ENCODE results near the gene ZBTB24.
A peak's percentile ranks its signal among the peaks of the same experiment; 100 is the strongest.

Gene ZBTB24

DNA sequence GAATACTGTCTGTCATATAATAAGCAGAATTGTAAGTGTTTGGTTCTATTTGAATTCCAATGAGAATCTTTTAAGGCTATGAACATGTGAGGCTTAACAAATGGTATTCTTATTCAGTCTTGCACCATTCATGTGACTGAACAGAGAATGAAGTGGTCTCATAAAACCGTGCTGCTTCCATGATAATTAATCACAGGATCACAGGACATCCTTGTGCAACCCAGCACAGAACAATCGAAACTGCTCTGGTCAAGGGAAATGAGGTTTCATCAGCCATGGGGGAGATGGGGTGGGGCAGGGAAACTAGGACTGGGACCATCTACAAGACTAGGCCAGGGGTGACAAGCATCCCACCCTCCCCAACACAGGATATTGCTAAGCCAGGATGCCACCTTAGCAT is 48.6 kb downstream of the ZBTB24 start:
- TF ChIP-seq, protein P1, sequence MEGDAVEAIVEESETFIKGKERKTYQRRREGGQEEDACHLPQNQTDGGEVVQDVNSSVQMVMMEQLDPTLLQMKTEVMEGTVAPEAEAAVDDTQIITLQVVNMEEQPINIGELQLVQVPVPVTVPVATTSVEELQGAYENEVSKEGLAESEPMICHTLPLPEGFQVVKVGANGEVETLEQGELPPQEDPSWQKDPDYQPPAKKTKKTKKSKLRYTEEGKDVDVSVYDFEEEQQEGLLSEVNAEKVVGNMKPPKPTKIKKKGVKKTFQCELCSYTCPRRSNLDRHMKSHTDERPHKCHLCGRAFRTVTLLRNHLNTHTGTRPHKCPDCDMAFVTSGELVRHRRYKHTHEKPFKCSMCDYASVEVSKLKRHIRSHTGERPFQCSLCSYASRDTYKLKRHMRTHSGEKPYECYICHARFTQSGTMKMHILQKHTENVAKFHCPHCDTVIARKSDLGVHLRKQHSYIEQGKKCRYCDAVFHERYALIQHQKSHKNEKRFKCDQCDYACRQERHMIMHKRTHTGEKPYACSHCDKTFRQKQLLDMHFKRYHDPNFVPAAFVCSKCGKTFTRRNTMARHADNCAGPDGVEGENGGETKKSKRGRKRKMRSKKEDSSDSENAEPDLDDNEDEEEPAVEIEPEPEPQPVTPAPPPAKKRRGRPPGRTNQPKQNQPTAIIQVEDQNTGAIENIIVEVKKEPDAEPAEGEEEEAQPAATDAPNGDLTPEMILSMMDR (IDR thresholded peaks at IDR 0.05; ENCODE audit: low read depth, low read length) = no peak
- peak in 1 of 2 donors; percentile 55 for DNase-seq (ENCODE audit: low read depth in 2 of 2)
- no peak overlapping the region for H3K4me3 ChIP-seq (replicated peaks in 1 of 2; ENCODE audit: low read depth in 2 of 2, low read length in 2 of 2)

- DNase-seq (ENCODE audit: low read depth in 2 of 2) = no peak
- no peak overlapping the region for H3K4me3 ChIP-seq (replicated peaks in 1 of 2; ENCODE audit: low read depth in 2 of 2, low read length in 2 of 2)
- TF ChIP-seq, protein P1 (IDR thresholded peaks at IDR 0.05; ENCODE audit: low read depth, low read length) = no peak
Observed at GRCh38 chr6:109429496-109429895, 53.5 kb downstream of the ZBTB24 start.

DNA sequence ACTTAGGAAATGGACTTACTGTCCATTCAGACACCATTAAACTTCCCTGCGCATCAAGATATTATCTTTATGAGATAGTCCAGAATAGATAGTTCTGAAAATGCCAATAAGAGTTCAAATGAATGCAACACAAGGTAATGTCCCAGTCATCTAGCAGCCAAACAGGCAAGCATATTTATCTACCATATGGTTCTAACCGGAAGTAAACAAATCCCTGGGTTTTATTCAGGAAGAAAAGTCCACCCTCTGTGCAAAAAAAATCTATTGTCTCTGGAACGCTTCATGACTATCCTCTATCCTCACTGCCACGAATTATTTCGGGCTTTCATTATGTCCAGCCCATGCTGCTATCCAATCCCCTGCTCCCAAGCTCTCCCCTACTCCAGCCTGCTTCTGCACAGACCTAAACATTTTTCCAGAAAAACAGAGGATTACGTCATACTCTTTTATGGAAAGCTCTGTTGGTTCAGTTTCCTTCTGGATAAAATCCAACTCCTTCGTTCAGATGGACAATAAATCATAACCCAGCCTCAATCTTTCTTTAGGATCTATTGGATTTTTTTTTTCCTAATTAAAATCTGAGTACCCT is 54.0 kb downstream of the ZBTB24 start:
- DNase-seq (ENCODE audit: low read depth in 2 of 2) = peak; percentile 50 to 90
- H3K4me3 ChIP-seq (replicated peaks in 1 of 2; ENCODE audit: low read depth in 2 of 2, low read length in 2 of 2) = no peak overlapping the region
- TF ChIP-seq, protein P1 (IDR thresholded peaks at IDR 0.05; ENCODE audit: low read depth, low read length) = no peak

DNA sequence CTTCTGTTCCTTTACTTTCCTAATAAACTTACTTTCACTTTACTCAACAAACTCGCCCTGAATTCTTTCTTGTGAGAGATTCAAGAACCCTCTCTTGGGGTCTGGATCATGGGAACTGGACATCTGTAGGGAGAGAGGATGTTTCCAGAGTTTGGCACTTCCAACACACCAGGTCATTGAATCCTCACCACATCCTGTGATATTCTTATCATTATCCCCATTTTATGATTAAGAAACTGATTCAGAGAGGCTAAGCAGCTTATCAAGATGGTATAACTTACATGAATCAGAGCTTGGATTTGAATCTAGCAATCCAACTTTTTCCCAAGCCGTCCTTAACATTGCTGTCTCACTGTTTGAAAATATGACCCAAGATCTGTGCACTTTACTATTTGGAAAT is 58.1 kb downstream of the ZBTB24 start:
- TF ChIP-seq, protein P1 (IDR thresholded peaks at IDR 0.05; ENCODE audit: low read depth, low read length) = no peak
- DNase-seq (ENCODE audit: low read depth in 2 of 2) = no peak
- no peak overlapping the region for H3K4me3 ChIP-seq (replicated peaks in 1 of 2; ENCODE audit: low read depth in 2 of 2, low read length in 2 of 2)

DNA sequence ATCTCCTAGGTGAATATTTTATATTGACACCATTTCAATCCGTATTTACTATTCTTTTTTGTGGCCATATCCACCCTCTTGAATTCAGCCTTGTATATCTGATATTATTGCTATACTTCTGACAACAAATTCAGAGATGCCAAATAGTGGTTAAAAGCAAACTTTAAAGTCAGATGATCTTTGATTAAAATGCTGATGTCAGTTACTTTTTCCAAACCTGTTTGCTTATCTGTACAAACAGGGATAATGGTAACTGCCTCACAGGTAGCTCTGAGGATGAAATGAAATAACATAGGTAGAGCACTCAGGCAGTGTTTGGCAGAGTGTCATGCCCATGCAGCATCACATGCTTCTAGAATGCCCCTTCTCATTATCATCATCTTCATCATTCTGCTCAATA is 61.8 kb downstream of the ZBTB24 start:
- TF ChIP-seq, protein P1 (IDR thresholded peaks at IDR 0.05; ENCODE audit: low read depth, low read length) = no peak
- no peak overlapping the region for H3K4me3 ChIP-seq (replicated peaks in 1 of 2; ENCODE audit: low read depth in 2 of 2, low read length in 2 of 2)
- DNase-seq (ENCODE audit: low read depth in 2 of 2) = no peak

DNA sequence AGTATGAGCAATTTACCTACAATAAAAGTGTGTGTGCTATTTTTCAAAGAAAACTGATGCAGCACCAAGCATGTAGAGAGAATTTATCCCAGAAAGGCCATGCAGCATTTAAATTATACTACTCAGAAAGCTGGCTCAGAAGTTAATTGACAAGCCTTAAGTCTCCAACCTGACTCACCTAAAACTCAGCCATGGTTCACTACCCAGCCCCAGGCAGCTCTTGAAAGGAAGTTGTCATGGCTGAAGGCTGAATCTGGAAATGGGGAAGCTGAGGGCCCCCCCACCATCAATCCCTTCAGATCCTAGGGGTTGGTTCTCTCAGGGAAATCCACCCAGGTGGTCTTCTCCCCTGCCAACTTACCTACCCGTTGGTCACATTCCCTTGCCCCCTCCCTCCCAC is 62.3 kb downstream of the ZBTB24 start:
- H3K4me3 ChIP-seq (replicated peaks in 1 of 2; ENCODE audit: low read depth in 2 of 2, low read length in 2 of 2) = no peak overlapping the region
- DNase-seq (ENCODE audit: low read depth in 2 of 2) = no peak
- TF ChIP-seq, protein P1 (IDR thresholded peaks at IDR 0.05; ENCODE audit: low read depth, low read length) = no peak

GRCh38 chr6:109417646-109418045 is 65.4 kb downstream of the ZBTB24 start:
- no peak overlapping the region for H3K4me3 ChIP-seq (replicated peaks in 1 of 2; ENCODE audit: low read depth in 2 of 2, low read length in 2 of 2)
- TF ChIP-seq, protein P1 (IDR thresholded peaks at IDR 0.05; ENCODE audit: low read depth, low read length) = no peak
- no peak for DNase-seq (ENCODE audit: low read depth in 2 of 2)
